ELF-1 (cell line): ENCODE results near the gene CBX7.
"Not testable (repeated sequence)": the region's sequence is repeated elsewhere in the genome, so short reads cannot be mapped to it uniquely, and the experiment has no call there.

Experiments
- DNase-seq: peaks from one replicate; pipeline ENCODE4 v3.0.0-alpha.2; 2016; ENCODE audit warnings: low read depth, low spot score

CBX7 gene

GRCh38 chr22:39174498-39175352 lies 22.2 kb upstream of the CBX7 start:
- peak; percentile 99 for DNase-seq

GRCh38 chr22:39173787-39174497 lies 21.5 kb upstream of the CBX7 start:
- no peak for DNase-seq

GRCh38 chr22:39173050-39173706 lies 20.7 kb upstream of the CBX7 start:
- DNase-seq = no peak

- not testable (repeated sequence) for DNase-seq
These were observed 20.0 kb upstream of the CBX7 start for GRCh38 chr22:39172265-39173049.

- DNase-seq = no peak
These were observed 19.3 kb upstream of the CBX7 start for GRCh38 chr22:39171623-39172264.

GRCh38 chr22:39170825-39171622 lies 18.5 kb upstream of the CBX7 start:
- DNase-seq = peak; percentile 91

GRCh38 chr22:39169797-39170466 lies 17.5 kb upstream of the CBX7 start:
- peak; percentile 76 for DNase-seq

- no peak for DNase-seq
These were observed 14.1 kb upstream of the CBX7 start for GRCh38 chr22:39166547-39166946.

GRCh38 chr22:39156093-39156492 lies 3.6 kb upstream of the CBX7 start:
- not testable (repeated sequence) for DNase-seq

GRCh38 chr22:39155421-39155820 lies 2.9 kb upstream of the CBX7 start:
- no peak for DNase-seq

GRCh38 chr22:39153220-39153717 lies 789 bp upstream of the CBX7 start:
- no peak for DNase-seq

- DNase-seq = no peak
These were observed 413 bp downstream of the CBX7 start for GRCh38 chr22:39152024-39152510.

- DNase-seq = no peak
These were observed 1.0 kb downstream of the CBX7 start for GRCh38 chr22:39151329-39151975.

- no peak for DNase-seq
These were observed 1.6 kb downstream of the CBX7 start for GRCh38 chr22:39150848-39151215.

- no peak for DNase-seq
These were observed 2.3 kb downstream of the CBX7 start for GRCh38 chr22:39149915-39150847.

GRCh38 chr22:39148727-39149535 lies 3.5 kb downstream of the CBX7 start:
- DNase-seq = peak; percentile 61
